Gastrocnemius medialis (tissue), 4 donors: ENCODE measurements around the gene LCN2.

Experiments used
- CTCF ChIP-seq, 5 experiments: fragments of 450-650 bp in 3 of 5; fragments of 200-600 bp in 2 of 5; sonication (generic) in 2 of 5; IDR thresholded peaks in 4 of 5; conservative IDR thresholded peaks in 1 of 5; 1 replicate in 4 of 5; 2 replicates in 1 of 5; pipeline ENCODE4 v1.5.1; 2016 to 2019; ENCODE audit warnings: antibody characterized with exemption in 5 of 5, mild to moderate bottlenecking in 3 of 5, moderate library complexity in 3 of 5
- POLR2A ChIP-seq, 2 donors: fragments of 450-650 bp; IDR thresholded peaks; one replicate each; pipeline ENCODE4 v1.6.1; 2017; ENCODE audit warnings: antibody characterized with exemption in 2 of 2, mild to moderate bottlenecking in 2 of 2, moderate library complexity in 2 of 2

GRCh38 chr9:128142596-128142995, 6.7 kb upstream of the LCN2 start:
- TF ChIP-seq POLR2A (IDR thresholded peaks at IDR 0.05) (no peak), CTCF (IDR thresholded peaks at IDR 0.05 in 4 of 5, conservative IDR thresholded peaks at IDR 0.05 in 1 of 5) (no peak)
